LNCAP (cell line): Measurements from ENCODE around the gene G6PC2.

ENCODE experiments used
- TF ChIP-seq, protein P1 (sequence below): fragments of 450-650 bp; IDR thresholded peaks from 2 replicates; pipeline ENCODE4 v1.5.1; 2017; ENCODE audit warnings: mild to moderate bottlenecking

The G6PC2 gene

DNA sequence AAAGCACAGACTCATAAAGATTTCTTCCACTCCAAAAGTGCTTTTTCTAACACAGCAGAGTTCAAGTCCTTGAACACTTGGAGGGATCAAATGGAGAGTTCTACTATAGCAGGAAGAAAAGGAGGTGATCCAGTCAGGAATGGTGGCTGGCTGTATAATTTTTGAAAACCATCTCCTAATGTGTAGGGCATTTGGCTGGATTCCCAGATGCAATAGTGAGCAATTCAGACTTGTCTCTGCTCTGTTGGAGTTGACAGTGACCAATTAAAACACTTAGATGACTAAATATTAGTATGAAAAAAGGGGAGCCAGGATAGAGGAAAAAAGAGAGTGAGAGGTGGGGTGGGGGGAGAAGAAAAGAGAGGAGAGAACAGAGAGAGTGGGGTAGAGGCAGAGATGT lies 5.3 kb upstream of the G6PC2 start:
- TF ChIP-seq, protein P1, sequence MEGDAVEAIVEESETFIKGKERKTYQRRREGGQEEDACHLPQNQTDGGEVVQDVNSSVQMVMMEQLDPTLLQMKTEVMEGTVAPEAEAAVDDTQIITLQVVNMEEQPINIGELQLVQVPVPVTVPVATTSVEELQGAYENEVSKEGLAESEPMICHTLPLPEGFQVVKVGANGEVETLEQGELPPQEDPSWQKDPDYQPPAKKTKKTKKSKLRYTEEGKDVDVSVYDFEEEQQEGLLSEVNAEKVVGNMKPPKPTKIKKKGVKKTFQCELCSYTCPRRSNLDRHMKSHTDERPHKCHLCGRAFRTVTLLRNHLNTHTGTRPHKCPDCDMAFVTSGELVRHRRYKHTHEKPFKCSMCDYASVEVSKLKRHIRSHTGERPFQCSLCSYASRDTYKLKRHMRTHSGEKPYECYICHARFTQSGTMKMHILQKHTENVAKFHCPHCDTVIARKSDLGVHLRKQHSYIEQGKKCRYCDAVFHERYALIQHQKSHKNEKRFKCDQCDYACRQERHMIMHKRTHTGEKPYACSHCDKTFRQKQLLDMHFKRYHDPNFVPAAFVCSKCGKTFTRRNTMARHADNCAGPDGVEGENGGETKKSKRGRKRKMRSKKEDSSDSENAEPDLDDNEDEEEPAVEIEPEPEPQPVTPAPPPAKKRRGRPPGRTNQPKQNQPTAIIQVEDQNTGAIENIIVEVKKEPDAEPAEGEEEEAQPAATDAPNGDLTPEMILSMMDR: no peak

DNA sequence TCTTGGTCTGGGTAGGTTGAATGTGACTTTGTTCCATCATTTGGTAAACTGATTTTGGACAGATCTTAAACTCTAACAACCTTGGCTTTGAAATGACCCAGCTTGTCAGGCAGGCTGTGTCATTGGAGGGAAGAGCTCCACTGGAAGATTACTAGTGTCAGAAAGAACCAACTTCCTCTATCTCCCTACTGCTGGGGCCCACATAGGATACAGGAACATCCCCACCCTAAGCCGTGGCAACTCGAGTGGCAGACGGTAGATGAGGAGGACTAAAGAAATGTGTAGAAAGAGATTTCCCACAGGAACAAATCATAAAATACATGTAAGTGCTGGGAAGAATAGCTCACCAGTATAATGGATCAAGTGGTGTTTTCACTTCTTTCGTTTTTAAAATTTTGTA lies 4.3 kb upstream of the G6PC2 start:
- TF ChIP-seq, protein P1: no peak

DNA sequence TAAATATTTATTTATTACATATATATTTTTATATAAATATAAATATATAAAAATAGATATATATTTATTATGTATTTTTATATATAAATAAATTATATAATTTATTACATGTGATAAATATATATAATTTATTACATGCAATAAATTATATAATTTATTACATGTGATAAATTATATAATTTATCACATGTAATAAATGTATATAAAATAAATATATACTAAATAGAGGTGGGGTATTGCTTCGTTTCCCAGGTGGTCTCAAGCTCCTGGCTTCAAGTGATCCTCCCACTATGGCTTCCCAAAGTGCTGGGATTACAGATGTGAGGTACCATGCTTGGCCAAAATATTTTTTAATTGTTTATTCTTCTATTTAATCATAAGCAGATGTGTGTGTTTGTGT lies 3.6 kb upstream of the G6PC2 start:
- TF ChIP-seq, protein P1: no peak

DNA sequence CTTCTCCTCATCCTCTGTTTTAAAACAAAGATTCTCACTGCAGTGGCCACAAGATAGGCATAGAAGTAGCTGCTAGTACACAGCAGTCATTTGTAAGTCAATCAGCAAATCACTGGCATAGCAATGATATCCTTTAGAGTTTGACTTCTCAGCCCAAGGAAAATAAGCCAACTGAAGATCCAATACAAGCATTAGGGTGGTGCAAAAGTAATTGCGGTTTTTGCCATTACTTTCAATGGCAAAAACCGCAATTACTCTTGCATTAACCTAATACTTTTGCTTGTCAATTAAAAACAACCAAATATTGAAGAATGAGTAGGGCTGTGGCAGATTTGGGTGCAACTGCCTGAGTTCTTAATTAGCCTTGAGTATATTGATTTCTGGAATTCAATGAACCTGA lies 2.8 kb downstream of the G6PC2 start:
- TF ChIP-seq, protein P1: no peak

DNA sequence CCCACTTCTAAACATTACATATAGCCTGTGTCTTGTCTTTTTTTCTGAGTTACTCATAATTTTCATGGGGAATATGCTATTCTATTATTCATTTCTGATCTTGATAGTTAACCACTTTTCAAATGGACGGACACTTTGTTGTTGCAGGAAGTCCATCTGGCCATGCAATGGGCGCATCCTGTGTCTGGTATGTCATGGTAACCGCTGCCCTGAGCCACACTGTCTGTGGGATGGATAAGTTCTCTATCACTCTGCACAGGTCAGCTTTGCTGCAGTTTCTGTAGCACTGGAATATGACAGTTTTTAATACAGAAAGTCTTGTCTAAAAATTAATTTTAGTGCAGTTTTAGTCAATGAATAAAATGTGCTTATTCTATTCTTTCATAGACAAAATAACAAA lies 3.3 kb downstream of the G6PC2 start:
- TF ChIP-seq, protein P1: no peak

DNA sequence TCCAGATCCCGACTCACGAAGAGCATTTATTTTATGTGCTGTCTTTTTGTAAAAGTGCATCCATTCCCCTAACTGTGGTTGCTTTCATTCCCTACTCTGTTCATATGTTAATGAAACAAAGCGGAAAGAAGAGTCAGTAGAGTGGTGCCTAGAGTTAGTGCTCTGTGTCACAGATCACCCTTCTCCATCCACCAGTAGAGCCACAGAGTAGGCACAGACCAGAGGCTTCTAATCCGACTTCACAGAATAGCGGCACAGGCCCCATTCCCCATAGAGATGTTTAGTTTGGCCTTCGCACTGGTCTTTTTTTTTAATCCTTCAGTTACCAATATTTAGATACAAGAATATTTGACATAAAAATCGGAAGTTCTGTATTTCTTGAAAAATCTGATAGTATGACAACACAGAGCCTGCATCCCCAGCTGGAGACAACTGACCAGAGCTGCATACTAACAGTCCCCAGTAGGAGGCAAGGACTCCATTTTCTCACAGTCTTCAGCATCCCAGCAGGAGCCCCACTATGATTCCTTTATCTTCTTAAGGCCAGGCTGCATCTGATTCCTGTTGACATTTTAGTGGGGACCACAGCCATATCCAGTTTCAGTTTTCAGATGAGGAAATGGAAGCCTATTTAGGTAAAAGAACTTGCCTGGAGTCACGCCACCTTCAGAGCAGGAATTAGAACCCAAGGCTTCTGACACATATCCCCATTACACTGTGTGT lies 7.0 kb downstream of the G6PC2 start:
- TF ChIP-seq, protein P1: no peak

DNA sequence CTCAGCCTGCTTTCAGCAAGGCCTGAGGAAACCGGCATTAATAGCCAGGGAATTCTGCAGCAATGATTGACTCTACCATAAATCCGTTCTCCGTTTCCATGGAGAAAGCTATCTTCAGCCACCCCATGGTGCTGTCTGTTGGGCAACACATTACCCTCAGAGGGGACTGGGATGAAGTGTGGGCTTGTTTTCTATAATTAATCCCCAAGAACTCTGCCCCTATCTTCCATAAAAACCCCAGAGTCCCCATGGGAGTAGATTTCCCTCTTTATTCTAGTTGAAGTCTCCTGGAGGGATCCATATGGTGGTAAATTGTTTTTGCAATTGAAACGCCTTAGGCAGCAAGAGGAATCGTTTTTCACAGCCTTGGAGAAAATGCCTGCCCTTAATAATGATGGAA lies 9.2 kb downstream of the G6PC2 start:
- TF ChIP-seq, protein P1: no peak

DNA sequence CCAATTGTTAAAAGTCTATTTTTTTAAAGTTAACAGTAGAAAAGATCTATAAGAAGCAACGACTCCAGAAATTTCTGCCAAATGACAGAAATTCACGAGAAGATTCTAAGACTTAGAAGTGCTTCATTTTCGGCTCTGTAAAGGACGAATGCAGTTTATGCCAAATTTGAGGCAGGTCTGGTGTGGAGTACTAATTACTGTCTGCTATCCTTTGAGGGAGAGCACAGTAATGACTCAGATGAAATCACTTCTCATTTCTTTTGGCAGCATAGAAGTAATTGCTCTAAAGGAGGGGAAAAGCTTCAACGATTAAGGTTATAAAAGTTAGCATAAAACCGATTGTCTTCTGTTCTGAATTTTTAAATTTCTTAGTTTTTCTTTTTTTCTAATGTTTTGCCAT lies 11.4 kb downstream of the G6PC2 start:
- TF ChIP-seq, protein P1: no peak
